Endothelial cell of umbilical vein (primary cell): ENCODE data around the gene APBA2. TPM values are rescaled to one million over a fixed set of nuclear protein-coding genes. Genes with fewer than 3 reads are reported as not detected.

Experiments
- BruUV-seq: library from RNA; stranded (reverse); fragments of 400-500 nt; replicated peaks from 2 replicates; lab custom pipeline; 2021; lab: Mats Ljungman, UMichigan
- CTCF ChIA-PET: fragments of 300-600, 350-600 bp; sonication (Branson Sonifier 250); formaldehyde crosslinking; loops from one replicate; lab custom pipeline; 2021; ENCODE audit warnings: antibody characterized with exemption, inconsistent platforms; lab: Charles Lee
- POLR2A ChIA-PET: fragments of 300-600, 350-600 bp; sonication (Branson Sonifier 250); formaldehyde crosslinking; loops from one replicate; lab custom pipeline; 2021; ENCODE audit warnings: antibody characterized with exemption, inconsistent platforms; lab: Charles Lee
- DNase-seq: peaks from one replicate; pipeline ENCODE4 v3.0.0-alpha.2; 2011; ENCODE audit warnings: low read depth, low spot score
- FAIRE-seq: peaks from 2 replicates; lab custom pipeline; 2011; peaks lifted over from hg19 to GRCh38; lab: Jason Lieb, UNC
- H2AFZ ChIP-seq: 2 replicates; pipeline ENCODE4 v1.6.0; 2012; ENCODE audit warnings: low read depth, low read length, control low read depth, inconsistent platforms
- H3K27ac ChIP-seq: 2 replicates; pipeline ENCODE4 v1.5.1; 2011; ENCODE audit warnings: low read depth, mild to moderate bottlenecking, control low read depth, low read length, moderate library complexity; ENCODE audit not compliant: insufficient read depth
- H3K27me3 ChIP-seq, 2 experiments: 2 replicates each; pipeline versions ENCODE4 v1.6.0 to v1.6.1; 2011; ENCODE audit warnings: low read length in 2 of 2, mixed read lengths in 1 of 2; ENCODE audit not compliant: control insufficient read depth in 2 of 2, insufficient read depth in 2 of 2
- H3K36me3 ChIP-seq, 2 experiments: 2 replicates in 1 of 2; 3 replicates in 1 of 2; pipeline ENCODE4 v1.5.1; 2011; ENCODE audit warnings: low read length in 2 of 2, mild to moderate bottlenecking in 1 of 2, moderate library complexity in 1 of 2; ENCODE audit not compliant: control insufficient read depth in 2 of 2, insufficient read depth in 2 of 2; ENCODE audit errors: extremely low read depth in 1 of 2
- H3K4me1 ChIP-seq: 3 replicates; pipeline ENCODE4 v1.5.1; 2011; ENCODE audit warnings: mild to moderate bottlenecking, low read length; ENCODE audit not compliant: control insufficient read depth, insufficient read depth; ENCODE audit errors: extremely low read depth
- H3K4me2 ChIP-seq: 2 replicates; pipeline ENCODE4 v1.6.1; 2011; ENCODE audit warnings: low read length, control low read depth, mixed read lengths; ENCODE audit not compliant: insufficient read depth
- H3K4me3 ChIP-seq, 3 experiments: fragments of 200-600 bp in 1 of 3; sonication (generic), shearing (Covaris generic) in 1 of 3; replicated peaks in 1 of 3; 2 replicates each; pipeline ENCODE4 v1.5.1; 2011 to 2016; ENCODE audit warnings: control low read depth in 3 of 3, low read length in 3 of 3, mild to moderate bottlenecking in 2 of 3, inconsistent platforms in 1 of 3, low read depth in 1 of 3, moderate library complexity in 1 of 3; ENCODE audit not compliant: insufficient read depth in 1 of 3
- H3K79me2 ChIP-seq: 2 replicates; pipeline ENCODE4 v1.6.0; 2012; ENCODE audit warnings: low read length, inconsistent platforms; ENCODE audit not compliant: control insufficient read depth, insufficient read depth
- H3K9ac ChIP-seq: replicated peaks from 2 replicates; pipeline ENCODE3; 2011; ENCODE audit warnings: low read length, control low read depth; ENCODE audit not compliant: insufficient read depth; ENCODE audit errors: extremely low read depth
- H3K9me1 ChIP-seq: replicated peaks from 3 replicates; pipeline ENCODE4 v1.6.0; 2011; ENCODE audit warnings: mild to moderate bottlenecking, low read length; ENCODE audit not compliant: control insufficient read depth, insufficient read depth; ENCODE audit errors: extremely low read depth
- H3K9me3 ChIP-seq: replicated peaks from 2 replicates; pipeline ENCODE4 v1.5.1; 2012; ENCODE audit warnings: low read length, inconsistent platforms; ENCODE audit not compliant: control insufficient read depth, insufficient read depth
- H4K20me1 ChIP-seq: replicated peaks from 2 replicates; pipeline ENCODE3; 2011; ENCODE audit warnings: mild to moderate bottlenecking, low read length; ENCODE audit not compliant: control insufficient read depth, insufficient read depth; ENCODE audit errors: extremely low read depth
- CTCF ChIP-seq, 2 donors: IDR thresholded peaks; 1 replicate in 1 of 2; 2 replicates in 1 of 2; pipeline ENCODE4 v1.5.1; 2011; ENCODE audit warnings: low read length in 2 of 2, mild to moderate bottlenecking in 2 of 2, moderate library complexity in 2 of 2, control low read depth in 1 of 2, inconsistent platforms in 1 of 2, low read depth in 1 of 2; ENCODE audit not compliant: insufficient read depth in 1 of 2; ENCODE audit errors: extremely low read depth in 1 of 2
- EZH2 ChIP-seq: IDR thresholded peaks from 2 replicates; pipeline ENCODE4 v1.6.1; 2012; ENCODE audit warnings: borderline replicate concordance, low read depth, mild to moderate bottlenecking, moderate library complexity, low read length, inconsistent platforms; ENCODE audit not compliant: severe bottlenecking
- FOS ChIP-seq: IDR thresholded peaks from 2 replicates; pipeline ENCODE4 v1.6.1; 2011; ENCODE audit warnings: mild to moderate bottlenecking, low read length, moderate library complexity, borderline replicate concordance; ENCODE audit not compliant: insufficient read depth
- GATA2 ChIP-seq: IDR thresholded peaks from 2 replicates; pipeline ENCODE4 v1.7.0; 2011; ENCODE audit warnings: low read depth, mild to moderate bottlenecking, moderate library complexity, mixed read lengths, low read length; ENCODE audit not compliant: insufficient read length, insufficient read depth
- JUN ChIP-seq: IDR thresholded peaks from 2 replicates; pipeline ENCODE4 v1.6.1; 2011; ENCODE audit warnings: borderline replicate concordance, low read depth; ENCODE audit not compliant: insufficient read length, insufficient read depth
- MYC ChIP-seq: IDR thresholded peaks from one replicate; pipeline ENCODE4 v1.6.1; 2011; ENCODE audit warnings: mild to moderate bottlenecking, low read depth, low read length
- POLR2A ChIP-seq: IDR thresholded peaks from 2 replicates; pipeline ENCODE4 v1.6.1; 2012; ENCODE audit warnings: low read depth, mild to moderate bottlenecking, control low read depth, low read length
- POLR2AphosphoS5 ChIP-seq: IDR thresholded peaks from 2 replicates; pipeline ENCODE4 v1.6.1; 2012; ENCODE audit warnings: low read depth, mild to moderate bottlenecking, control low read depth, low read length, moderate library complexity; ENCODE audit not compliant: insufficient read depth
- dilution Hi-C: fragments of 300-500 bp; cut with MboI; formaldehyde crosslinking; loops from one replicate; pipeline ENCODE4 v1.15.0; 2019; ENCODE audit warnings: low sequenced_read_pairs; ENCODE audit not compliant: extremely low pct_ligation_motif_present
- intact Hi-C: fragments of 100-400 bp; cut with micrococcal nuclease; formaldehyde crosslinking; loops from one replicate; pipeline ENCODE4 v1.10.0; 2022
- polyA plus RNA-seq, 4 experiments: library from polyadenylated mRNA; depleted of rRNA in 3 of 4; stranded (reverse) in 3 of 4; unstranded in 1 of 4; fragments of >200 nt; gene quantifications; 2 replicates each; pipeline versions ENCODE4 v1.2.1 to v1.2.3, GENCODE V29; 2011 to 2012; ENCODE audit warnings: missing spikeins in 1 of 4
- total RNA-seq: library from RNA; stranded (reverse); gene quantifications from 2 replicates; pipeline ENCODE4 v1.2.3, GENCODE V29; 2021
- TF ChIP-seq, protein P1 (sequence below): IDR thresholded peaks from 2 replicates; pipeline ENCODE4 v1.6.1; 2011; ENCODE audit not compliant: insufficient read depth, insufficient read length

APBA2 gene
- total and polyA plus RNA-seq, 2 donors (not counting 3 experiments of a cell fraction or from before 2014, with no cell fraction given): 5.7 to 11.1 TPM

DNA sequence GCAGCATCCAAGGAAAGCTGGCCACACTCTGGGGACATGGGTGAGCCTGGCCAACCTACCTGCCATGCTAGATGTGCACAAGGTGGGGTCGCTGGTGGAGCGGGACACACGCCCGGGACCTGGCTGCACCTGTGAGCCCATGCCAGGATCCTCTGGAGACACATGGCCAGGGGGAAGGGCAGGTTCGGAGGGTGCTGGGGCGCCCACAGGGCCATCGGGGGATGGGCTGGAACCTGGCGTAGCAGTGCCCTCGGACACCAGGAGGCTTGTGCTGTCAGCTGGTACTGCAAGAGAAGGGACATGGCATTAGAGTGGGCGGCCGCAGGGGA, 240.4 kb downstream of the APBA2 start:
- BruUV-seq: no TSS peak
- Histone ChIP-seq H3K27ac (no peak overlapping the region), H3K9me3 (no peaks in the 10 kb centered on the region), H3K4me3 (no peak overlapping the region), H3K27me3 (no peaks in the 10 kb centered on the region), H4K20me1 (no peaks in the 10 kb centered on the region), H2AFZ (no peak overlapping the region), H3K4me2 (no peak overlapping the region), H3K9me1 (no peaks in the 10 kb centered on the region), H3K79me2 (no peaks in the 10 kb centered on the region), H3K4me1 (no peaks in the 10 kb centered on the region), H3K9ac (no peak overlapping the region), H3K36me3 (no peaks in the 10 kb centered on the region)
- TF ChIP-seq JUN (no peak), EZH2 (no peak), CTCF (IDR thresholded peaks at IDR 0.05; ENCODE audit: extremely low read depth in 1 of 2, insufficient read depth in 1 of 2, low read depth in 1 of 2, low read length in 2 of 2) (no peak), GATA2 (no peak), POLR2A (no peak), POLR2AphosphoS5 (no peak), MYC (no peak), FOS (no peak)
- TF ChIP-seq, protein P1, sequence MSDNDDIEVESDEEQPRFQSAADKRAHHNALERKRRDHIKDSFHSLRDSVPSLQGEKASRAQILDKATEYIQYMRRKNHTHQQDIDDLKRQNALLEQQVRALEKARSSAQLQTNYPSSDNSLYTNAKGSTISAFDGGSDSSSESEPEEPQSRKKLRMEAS: no peak
- DNase-seq (no peak), FAIRE-seq (no peak)
- CTCF ChIA-PET: interaction anchor here (0.8 to 3.4 kb wide), 2 partner anchors 14 to 22 kb away, joined by 3 to 9 read pairs; no protein-coding TSS in a partner anchor
- POLR2A ChIA-PET: no interaction called here
- dilution Hi-C loops: no loop called here
- intact Hi-C loops: no loop called here
